ENCODE measurements around the gene ZNF547.

- no peak for TF ChIP-seq CTCF (IDR thresholded peaks at IDR 0.05)
- TF ChIP-seq POLR2A (IDR thresholded peaks at IDR 0.05): peak in 1 of 2 donors; percentile 43
Measured at GRCh38 chr19:57350877-57351805, 12.2 kb upstream of the ZNF547 start, which contains the start of gene ZNF304.

Data from heart left ventricle (tissue), 13 donors.